ENCODE results near the gene ATL3.
"Not testable (repeated sequence)": the region's sequence is repeated elsewhere in the genome, so short reads cannot be mapped to it uniquely, and the experiment has no call there.

The ATL3 gene

GRCh38 chr11:63581224-63581623 is 90.0 kb downstream of the ATL3 start:
- DNase-seq: not testable (repeated sequence)

GRCh38 chr11:63578882-63579281 is 92.3 kb downstream of the ATL3 start:
- DNase-seq: not testable (repeated sequence)

- no peak for DNase-seq
Observed at GRCh38 chr11:63574856-63575602, 96.1 kb downstream of the ATL3 start.

All from NCI-H2081 (cell line).